Kidney tubule cell (primary cell): Measurements from ENCODE around the gene OR6N2.

Experiments used
- DNase-seq: peaks from one replicate; pipeline ENCODE4 v3.0.0-alpha.2; 2018; ENCODE audit warnings: low spot score

Gene OR6N2, protein sequence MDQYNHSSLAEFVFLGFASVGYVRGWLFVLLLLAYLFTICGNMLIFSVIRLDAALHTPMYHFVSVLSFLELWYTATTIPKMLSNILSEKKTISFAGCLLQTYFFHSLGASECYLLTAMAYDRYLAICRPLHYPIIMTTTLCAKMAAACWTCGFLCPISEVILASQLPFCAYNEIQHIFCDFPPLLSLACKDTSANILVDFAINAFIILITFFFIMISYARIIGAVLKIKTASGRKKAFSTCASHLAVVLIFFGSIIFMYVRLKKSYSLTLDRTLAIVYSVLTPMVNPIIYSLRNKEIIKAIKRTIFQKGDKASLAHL

DNA sequence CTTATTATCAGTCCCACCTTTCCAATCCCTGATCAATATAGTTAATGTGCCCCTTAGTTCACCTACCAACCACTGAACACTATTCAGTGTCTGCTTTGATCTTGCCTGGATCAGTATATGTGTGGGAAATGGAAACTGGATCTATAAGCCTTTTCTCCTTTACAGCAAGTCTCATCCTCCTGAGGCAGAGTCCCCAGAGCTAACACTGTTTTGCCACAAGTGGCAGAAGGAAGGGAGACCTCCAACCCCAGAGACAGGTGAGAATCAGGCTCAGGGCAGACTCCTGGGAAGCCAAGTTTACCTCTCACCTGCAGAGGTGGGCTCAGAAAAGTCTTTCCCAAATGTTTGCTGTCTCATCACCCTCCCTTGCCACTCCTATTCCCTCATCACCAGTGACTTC, at the start of gene OR6N2:
OR6N2 (minus strand) TSS at position 101 of the 400 bp plus-strand sequence. CDS start 3,569 bp downstream, outside the sequence.
- no peak for DNase-seq

DNA sequence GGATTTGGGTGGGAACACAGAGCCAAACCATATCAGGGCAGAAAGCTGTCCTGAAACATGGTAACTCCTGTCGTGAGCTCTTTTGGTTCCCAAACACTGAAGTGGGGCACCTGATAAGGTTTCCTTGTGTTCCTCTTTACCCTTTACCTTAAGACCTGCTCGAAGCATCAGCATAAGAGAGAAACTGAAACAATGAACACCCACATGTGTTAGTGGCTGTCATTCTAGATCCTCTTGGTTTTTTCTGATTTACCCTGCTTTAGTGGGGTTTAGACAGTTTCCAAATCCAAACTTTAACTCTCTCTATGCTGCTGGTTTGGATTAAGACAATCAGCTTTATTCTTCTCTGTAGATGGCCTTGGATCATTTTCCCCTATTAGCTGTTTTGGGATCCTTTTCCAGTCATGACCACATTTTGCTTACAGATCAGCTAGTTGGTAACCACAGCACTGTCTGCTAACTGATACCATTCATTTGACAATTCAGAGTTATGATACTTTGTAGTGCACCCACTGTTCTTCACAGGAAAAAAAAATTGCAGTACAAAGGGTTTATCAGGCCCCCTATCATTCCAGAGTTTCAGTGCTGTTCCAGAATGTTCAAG, 49.2 kb upstream of the OR6N2 start:
- no peak for DNase-seq

DNA sequence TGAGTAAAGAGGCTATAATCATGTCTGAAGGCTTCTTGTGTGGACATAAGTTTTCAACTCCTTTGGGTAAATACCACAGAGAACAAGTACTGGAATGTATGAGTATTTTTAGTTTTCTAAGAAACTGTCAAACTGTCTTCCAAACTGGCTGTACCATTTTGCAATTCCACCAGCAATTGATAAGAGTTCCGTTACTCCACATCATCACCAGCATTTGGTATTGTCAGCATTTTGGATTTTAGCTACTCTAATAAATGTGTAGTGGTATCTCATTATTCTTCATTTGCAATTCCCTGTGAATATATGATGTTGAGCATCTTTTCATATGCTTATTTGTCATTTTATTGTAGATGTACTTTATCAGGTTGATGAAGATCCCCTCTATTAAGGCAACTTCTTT, 40.7 kb upstream of the OR6N2 start:
- no peak for DNase-seq

GRCh38 chr1:158819461-158820443, 38.7 kb upstream of the OR6N2 start:
- DNase-seq, result no peak

- DNase-seq, result no peak
Measured at GRCh38 chr1:158818975-158819431, 38.0 kb upstream of the OR6N2 start.

GRCh38 chr1:158818560-158818959, 37.6 kb upstream of the OR6N2 start:
- no peak for DNase-seq

- DNase-seq, result no peak
Measured at GRCh38 chr1:158814970-158815369, 34.0 kb upstream of the OR6N2 start.

DNA sequence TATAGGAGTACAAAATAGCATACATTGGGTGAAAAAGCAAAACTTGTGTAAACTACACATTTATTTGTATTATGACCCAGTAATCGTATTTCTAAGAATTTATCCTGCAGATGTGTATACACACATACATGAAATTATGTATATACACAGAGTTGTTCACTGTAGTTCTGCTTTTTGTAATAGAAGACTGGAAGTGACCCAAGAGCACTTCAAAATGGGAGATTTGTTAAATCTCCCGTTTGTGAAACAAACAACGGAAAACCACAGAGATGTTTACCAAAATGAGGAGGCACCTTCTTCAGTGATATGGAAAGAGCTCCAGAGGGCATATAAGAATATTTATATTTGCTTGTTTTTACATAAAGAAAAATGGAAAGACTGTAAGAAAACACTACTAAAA, 32.2 kb upstream of the OR6N2 start:
- DNase-seq, result no peak

DNA sequence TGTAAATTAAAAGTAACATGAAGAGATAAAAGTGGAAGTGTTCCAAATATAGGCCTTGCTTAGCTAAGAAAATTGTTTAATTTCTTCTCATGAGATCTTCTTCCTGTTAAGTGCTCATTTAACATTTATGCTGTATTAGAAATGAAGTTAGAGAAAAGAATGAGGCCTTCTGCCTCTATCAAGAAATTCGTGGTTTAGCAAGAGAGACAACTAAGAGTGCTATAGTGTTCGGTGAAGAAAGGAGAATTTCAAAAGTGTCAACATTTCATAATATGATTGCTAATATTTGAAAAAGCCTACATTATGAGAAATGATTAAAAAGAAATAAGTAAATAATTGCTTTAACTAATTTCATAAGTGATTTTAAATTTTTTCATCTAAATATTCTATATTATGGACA, 31.3 kb upstream of the OR6N2 start:
- no peak for DNase-seq

GRCh38 chr1:158810311-158810710, 29.3 kb upstream of the OR6N2 start:
- no peak for DNase-seq

DNA sequence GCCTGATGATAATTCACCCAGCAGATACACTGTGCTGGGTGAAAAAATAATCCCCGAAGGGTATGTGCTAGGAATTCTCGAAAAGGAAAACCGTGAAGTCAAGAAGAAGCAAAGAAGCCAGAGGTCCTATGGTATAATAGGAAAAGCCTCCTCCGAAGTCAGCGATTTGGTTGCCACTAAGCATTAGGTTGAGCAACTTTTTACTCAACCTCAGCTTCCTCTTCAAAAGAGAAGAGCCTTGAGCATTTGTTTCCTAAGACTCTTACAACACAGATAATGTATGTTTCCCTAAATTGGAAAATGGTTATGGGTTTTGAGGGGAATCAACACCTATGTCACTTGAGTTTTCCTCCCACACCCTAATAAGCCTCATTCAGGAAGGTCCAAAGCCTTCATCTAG, 28.9 kb upstream of the OR6N2 start:
- DNase-seq, result no peak

DNA sequence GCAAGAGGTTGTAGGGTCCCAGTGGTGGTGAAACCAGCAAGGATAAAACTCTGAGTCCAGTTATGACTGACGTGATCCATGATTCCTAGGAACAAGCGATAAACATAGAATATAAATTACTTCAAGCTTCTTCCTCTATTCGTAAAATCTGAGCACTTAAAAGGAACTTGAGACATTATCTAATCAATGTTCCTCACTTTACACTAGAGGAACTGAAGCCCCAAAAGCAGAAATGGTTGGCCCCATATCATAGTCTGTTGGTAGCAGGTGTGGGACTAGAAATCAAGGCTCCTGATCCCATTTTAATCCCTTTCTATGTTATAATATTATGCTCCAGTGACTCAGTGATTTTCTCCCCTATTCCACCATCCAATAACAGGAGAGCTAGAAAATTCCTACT, 28.3 kb upstream of the OR6N2 start:
- no peak for DNase-seq

DNA sequence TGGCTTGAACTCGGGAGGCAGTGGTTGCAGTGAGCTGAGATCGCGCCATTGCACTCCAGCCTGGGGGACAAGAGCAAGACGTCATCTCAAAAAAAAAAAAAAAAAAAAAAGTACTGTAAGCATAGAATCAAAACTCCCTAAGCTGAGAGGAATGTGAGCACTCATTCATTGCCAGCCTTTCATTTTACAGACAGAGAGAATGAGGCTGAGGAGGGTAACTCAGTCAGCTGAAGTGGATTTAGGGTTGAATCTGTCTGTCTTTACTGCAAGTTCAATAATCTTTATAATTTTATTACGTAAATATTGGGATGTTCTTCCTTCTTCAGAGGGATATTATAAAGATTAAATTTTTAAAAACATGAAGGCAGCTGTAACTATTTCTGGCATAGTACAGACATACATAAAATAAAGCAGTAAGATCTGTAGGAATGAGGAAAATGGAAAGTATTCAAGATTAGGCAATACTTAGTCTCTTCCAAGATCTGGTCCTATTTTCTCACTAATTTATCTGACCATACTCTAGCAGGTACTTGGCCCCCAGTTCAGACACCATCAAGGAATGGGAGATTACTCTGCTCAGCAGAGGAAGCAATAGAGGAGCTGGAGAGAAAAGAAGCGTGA, 26.0 kb upstream of the OR6N2 start:
- no peak for DNase-seq

- DNase-seq, result no peak
Measured at GRCh38 chr1:158803678-158804077, 22.7 kb upstream of the OR6N2 start.

DNA sequence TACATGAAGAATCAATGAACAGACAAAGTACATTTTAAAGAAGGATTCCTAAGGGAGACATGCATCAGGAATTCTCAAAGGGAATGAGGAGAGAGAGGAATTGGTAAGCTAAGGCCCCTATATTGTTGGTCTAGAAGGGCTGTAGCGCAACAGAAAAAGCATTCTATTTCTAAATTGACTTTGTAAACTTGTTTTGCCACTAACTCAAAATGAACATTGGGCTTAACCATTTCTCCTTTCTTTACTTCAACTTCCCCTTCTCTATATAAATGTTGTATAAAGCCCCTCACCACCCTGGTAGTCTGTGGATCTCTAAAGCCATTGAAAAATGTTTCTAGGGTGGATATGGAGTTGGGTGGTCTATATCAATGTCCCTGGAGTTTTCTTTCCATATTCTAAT, 20.4 kb upstream of the OR6N2 start:
- no peak for DNase-seq

GRCh38 chr1:158800526-158800925, 19.5 kb upstream of the OR6N2 start:
- no peak for DNase-seq

- no peak for DNase-seq
Measured at GRCh38 chr1:158799689-158800088, 18.7 kb upstream of the OR6N2 start.

DNA sequence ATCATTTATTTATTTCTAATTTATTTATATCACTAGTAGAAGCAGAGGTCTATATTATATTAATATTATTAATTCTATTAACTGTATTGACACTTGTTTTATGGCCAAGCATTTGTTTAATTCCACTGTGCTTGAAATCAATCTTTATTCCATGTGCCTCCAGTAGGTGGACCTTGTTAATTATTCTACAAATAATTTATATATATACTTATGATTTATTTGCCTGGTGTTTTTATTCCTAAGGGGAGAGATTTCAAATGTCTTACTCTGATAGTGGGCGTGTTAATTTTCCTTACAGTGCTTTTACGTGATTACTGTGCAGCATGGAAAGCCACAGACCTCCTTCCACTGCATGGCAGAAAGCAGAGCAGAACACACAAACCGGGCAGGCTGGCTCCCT, 17.5 kb upstream of the OR6N2 start:
- DNase-seq, result no peak

DNA sequence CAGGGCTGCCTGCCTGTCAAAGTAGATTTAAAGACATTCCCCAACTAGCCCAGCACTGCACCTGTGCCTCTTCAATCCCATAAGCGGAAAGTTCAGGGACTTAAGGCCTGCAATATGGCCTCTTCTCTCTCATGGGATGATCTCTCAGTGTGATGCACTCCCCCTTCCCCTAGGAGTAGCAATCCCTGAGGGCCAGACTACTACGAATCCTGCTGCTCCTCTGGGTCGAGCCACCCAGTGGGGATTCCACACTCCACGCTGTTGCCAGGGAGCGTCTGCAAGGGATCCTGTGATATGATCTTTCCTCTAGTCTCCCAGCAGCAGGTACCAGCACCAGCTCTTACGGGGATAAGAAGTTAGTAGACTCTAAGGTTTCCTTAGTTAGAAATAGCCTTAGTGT, 13.2 kb upstream of the OR6N2 start:
- no peak for DNase-seq

- no peak for DNase-seq
Measured at GRCh38 chr1:158793604-158794003, 12.6 kb upstream of the OR6N2 start.

- DNase-seq, result no peak
Measured at GRCh38 chr1:158771950-158772866, 8.8 kb downstream of the OR6N2 start, which contains the start of gene OR6N1. Gene OR6N1, minus strand, starts transcription at chr1:158772195. Its CDS starts 5,513 bp downstream, at chr1:158766682.
